HL-60 (cell line): ENCODE results near the gene ARHGAP24.

Experiments used
- DNase-seq, 2 experiments: peaks; one replicate each; pipeline ENCODE4 v3.0.0-alpha.2; 2010 to 2020; ENCODE audit warnings: low read depth in 1 of 2, low spot score in 1 of 2
- H3K27ac ChIP-seq: fragments of 250-450 bp; sonication (Bioruptor Pico); replicated peaks from 2 replicates; pipeline ENCODE4 v1.5.1; 2020; ENCODE audit warnings: mild to moderate bottlenecking, moderate library complexity
- H3K27me3 ChIP-seq: fragments of 250-450 bp; sonication (Bioruptor Pico); 2 replicates; pipeline ENCODE4 v1.5.1; 2021; ENCODE audit warnings: mild to moderate bottlenecking, moderate library complexity; ENCODE audit not compliant: insufficient read depth, poor library complexity, severe bottlenecking
- H3K4me3 ChIP-seq: replicated peaks from 2 replicates; pipeline ENCODE4 v1.5.1; 2011; ENCODE audit warnings: mild to moderate bottlenecking, control low read depth, low read length; ENCODE audit not compliant: insufficient read depth
- CTCF ChIP-seq: IDR thresholded peaks from one replicate; pipeline ENCODE4 v1.5.1; 2011; ENCODE audit warnings: low read length, control low read depth, inconsistent platforms; ENCODE audit not compliant: insufficient read depth
- GABPA ChIP-seq: IDR thresholded peaks from 2 replicates; pipeline ENCODE4 v1.6.1; 2012; ENCODE audit warnings: low read depth
- POLR2AphosphoS5 ChIP-seq: IDR thresholded peaks from 2 replicates; pipeline ENCODE4 v1.6.1; 2012; ENCODE audit warnings: low read depth
- REST ChIP-seq: IDR thresholded peaks from 2 replicates; pipeline ENCODE4 v1.6.1; 2012; ENCODE audit warnings: low read depth; ENCODE audit not compliant: insufficient replicate concordance
- SPI1 ChIP-seq: IDR thresholded peaks from 2 replicates; pipeline ENCODE4 v1.6.1; 2012; ENCODE audit warnings: low read depth, mild to moderate bottlenecking, borderline replicate concordance

Gene ARHGAP24

GRCh38 chr4:85675076-85676049, 200.4 kb downstream of the ARHGAP24 start:
- DNase-seq: no peak
- Histone ChIP-seq H3K4me3 (no peak overlapping the region), H3K27ac (no peak overlapping the region), H3K27me3 (no peaks in the 10 kb centered on the region)
- TF ChIP-seq REST (no peak), SPI1 (no peak)

GRCh38 chr4:85676050-85676425, 201.1 kb downstream of the ARHGAP24 start:
- TF ChIP-seq POLR2AphosphoS5: no peak
- no peak for TF ChIP-seq GABPA
- no peak for TF ChIP-seq CTCF
- TF ChIP-seq REST: no peak
- no peak for TF ChIP-seq SPI1
- no peak overlapping the region for H3K27ac ChIP-seq
- no peaks in the 10 kb centered on the region for H3K27me3 ChIP-seq
- no peak for DNase-seq
- H3K4me3 ChIP-seq: no peak overlapping the region

- no peak overlapping the region for H3K4me3 ChIP-seq
- DNase-seq: no peak
- TF ChIP-seq CTCF (no peak), SPI1 (no peak)
- no peak overlapping the region for H3K27ac ChIP-seq
- no peaks in the 10 kb centered on the region for H3K27me3 ChIP-seq
Measured at GRCh38 chr4:85676850-85677590, 202.1 kb downstream of the ARHGAP24 start.

- TF ChIP-seq POLR2AphosphoS5 (0 out of 2 replicates have a peak, but pooled peaks have one; percentile 23), REST (no peak), CTCF (no peak), SPI1 (peak; percentile 92)
- peak overlapping the region; percentile 56 for H3K27ac ChIP-seq
- H3K27me3 ChIP-seq: no peaks in the 10 kb centered on the region
- DNase-seq: peak; percentile 65 to 85
- no peak overlapping the region for H3K4me3 ChIP-seq
Measured at GRCh38 chr4:85681221-85681657, 206.3 kb downstream of the ARHGAP24 start.
